ENCODE results near the gene P2RX4. TPM values are rescaled to one million over a fixed set of nuclear protein-coding genes. Genes with fewer than 3 reads are reported as not detected.

P2RX4 gene
- total RNA-seq, 1 experiment from 2014 or later, result 8.1 TPM

DNA sequence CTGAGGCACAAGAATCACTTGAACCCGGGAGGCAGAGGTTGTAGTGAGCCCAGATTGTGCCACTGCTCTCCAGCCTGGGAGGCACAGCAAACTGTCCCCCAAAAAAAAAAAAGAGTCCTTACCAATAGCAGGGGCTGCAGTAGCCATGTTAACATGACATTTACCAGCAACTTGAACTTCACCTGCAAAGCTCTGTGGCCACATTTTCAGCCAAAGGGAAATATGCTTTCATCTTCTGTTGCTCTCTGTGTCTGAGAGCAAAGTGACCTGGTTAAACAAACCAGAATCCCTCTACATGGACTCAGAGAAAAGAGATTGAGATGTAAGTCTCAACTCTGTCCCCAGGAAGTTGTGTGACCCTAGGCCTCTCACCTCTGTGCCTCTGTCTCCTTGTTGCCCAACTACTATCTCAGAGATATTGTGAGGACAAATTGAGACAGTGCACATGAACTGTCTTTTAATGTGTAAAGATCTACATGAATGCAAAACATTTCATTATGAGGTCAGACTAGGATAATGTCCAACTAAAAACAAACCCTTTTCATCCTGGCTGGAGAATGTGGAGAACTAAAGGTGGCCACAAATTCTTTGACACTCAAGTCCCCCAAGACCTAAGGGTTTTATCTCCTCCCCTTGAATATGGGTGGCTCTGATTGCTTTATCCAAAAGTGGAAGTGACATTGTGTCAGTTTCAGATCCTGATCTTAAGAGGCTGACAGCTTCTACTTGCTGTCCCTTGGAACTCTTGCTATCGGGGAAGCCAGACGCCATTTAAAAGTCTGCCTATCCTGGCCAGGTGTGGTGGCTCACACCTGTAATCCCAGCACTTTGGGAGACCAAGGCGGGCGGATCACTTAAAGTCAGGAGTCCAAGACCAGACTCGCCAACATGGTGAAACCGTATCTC lies 24.7 kb upstream of the P2RX4 start:
- Histone ChIP-seq H3K14ac (ENCODE audit: insufficient read depth, low read length) (no peak overlapping the region), H3K27ac (ENCODE audit: insufficient read length, low read depth, low read length) (no peak overlapping the region), H3K79me2 (ENCODE audit: insufficient read depth, low read length) (no peaks in the 10 kb centered on the region), H2AFZ (ENCODE audit: low read length) (no peak overlapping the region), H3K9ac (ENCODE audit: extremely low read depth, insufficient read length, low read length) (no peak overlapping the region), H3K27me3 (ENCODE audit: insufficient read depth, low read length) (no peaks in the 10 kb centered on the region), H3K4me1 (ENCODE audit: insufficient read depth, low read length) (no peaks in the 10 kb centered on the region), H2BK15ac (ENCODE audit: low read depth, low read length) (no peak overlapping the region), H2BK5ac (ENCODE audit: insufficient read length, low read length) (no peak overlapping the region), H2BK12ac (ENCODE audit: insufficient read length, low read depth, low read length) (no peak overlapping the region), H2BK20ac (ENCODE audit: low read depth, low read length, poor library complexity, severe bottlenecking) (no peak overlapping the region), H4K91ac (ENCODE audit: insufficient read length, low read depth, low read length) (no peak overlapping the region), H3K79me1 (ENCODE audit: insufficient read depth, low read depth, low read length, poor library complexity, severe bottlenecking) (no peaks in the 10 kb centered on the region), H4K20me1 (ENCODE audit: control insufficient read depth, insufficient read depth, insufficient read length) (no peaks in the 10 kb centered on the region), H3K4ac (ENCODE audit: low read depth, low read length) (no peak overlapping the region), H2AK5ac (ENCODE audit: insufficient read length, low read length) (no peak overlapping the region), H4K8ac (replicated peaks; ENCODE audit: insufficient read length, low read depth, low read length) (no peak overlapping the region), H3K18ac (ENCODE audit: insufficient read length, low read depth, low read length) (no peak overlapping the region), H3K56ac (ENCODE audit: insufficient read length, low read depth, low read length) (no peak overlapping the region), H2BK120ac (ENCODE audit: low read depth, low read length, poor library complexity, severe bottlenecking) (no peak overlapping the region), H3K23me2 (ENCODE audit: insufficient read length, low read depth, low read length, poor library complexity, severe bottlenecking) (no peaks in the 10 kb centered on the region), H3K9me3 (ENCODE audit: control insufficient read depth, low read depth, low read length) (no peaks in the 10 kb centered on the region), H3K23ac (ENCODE audit: insufficient read length, low read depth, low read length) (no peak overlapping the region), H3K4me2 (ENCODE audit: insufficient read depth, insufficient read length, low read length) (no peak overlapping the region), H4K5ac (ENCODE audit: insufficient read length, low read depth, low read length) (no peak overlapping the region), H3T11ph (ENCODE audit: low read length) (no peak overlapping the region)
- Mint-ChIP-seq H3K27ac (no peak overlapping the region), H3K4me3 (no peak overlapping the region), H3K27me3 (ENCODE audit: low read depth) (no peaks in the 10 kb centered on the region; the same call in 1 of the 2 replicates), H3K4me1 (no peaks in the 10 kb centered on the region), H3K36me3 (ENCODE audit: insufficient read depth in 1 of 3, low read depth in 3 of 3) (no peaks in the 10 kb centered on the region), H3K9me3 (no peaks in the 10 kb centered on the region)
- WGBS (ENCODE audit: extremely low coverage, insufficient read length, low lambda C conversion rate), result no CpG with 5 or more reads among the region's 7 CpGs
- DNase-seq, result no peak
- TF ChIP-seq CTCF (conservative IDR thresholded peaks at IDR 0.05), result no peak

All from H9 (cell line).